Erythroblast (primary cell): ENCODE results near the gene TBCD.

Experiments
- GATA1 ChIP-seq: IDR thresholded peaks from 2 replicates; pipeline ENCODE4 v1.6.1; 2011; ENCODE audit warnings: low read depth, mild to moderate bottlenecking, control low read depth, low read length, moderate library complexity
- POLR2A ChIP-seq: IDR thresholded peaks from 2 replicates; pipeline ENCODE4 v1.6.1; 2011; ENCODE audit warnings: mild to moderate bottlenecking, low read length

DNA sequence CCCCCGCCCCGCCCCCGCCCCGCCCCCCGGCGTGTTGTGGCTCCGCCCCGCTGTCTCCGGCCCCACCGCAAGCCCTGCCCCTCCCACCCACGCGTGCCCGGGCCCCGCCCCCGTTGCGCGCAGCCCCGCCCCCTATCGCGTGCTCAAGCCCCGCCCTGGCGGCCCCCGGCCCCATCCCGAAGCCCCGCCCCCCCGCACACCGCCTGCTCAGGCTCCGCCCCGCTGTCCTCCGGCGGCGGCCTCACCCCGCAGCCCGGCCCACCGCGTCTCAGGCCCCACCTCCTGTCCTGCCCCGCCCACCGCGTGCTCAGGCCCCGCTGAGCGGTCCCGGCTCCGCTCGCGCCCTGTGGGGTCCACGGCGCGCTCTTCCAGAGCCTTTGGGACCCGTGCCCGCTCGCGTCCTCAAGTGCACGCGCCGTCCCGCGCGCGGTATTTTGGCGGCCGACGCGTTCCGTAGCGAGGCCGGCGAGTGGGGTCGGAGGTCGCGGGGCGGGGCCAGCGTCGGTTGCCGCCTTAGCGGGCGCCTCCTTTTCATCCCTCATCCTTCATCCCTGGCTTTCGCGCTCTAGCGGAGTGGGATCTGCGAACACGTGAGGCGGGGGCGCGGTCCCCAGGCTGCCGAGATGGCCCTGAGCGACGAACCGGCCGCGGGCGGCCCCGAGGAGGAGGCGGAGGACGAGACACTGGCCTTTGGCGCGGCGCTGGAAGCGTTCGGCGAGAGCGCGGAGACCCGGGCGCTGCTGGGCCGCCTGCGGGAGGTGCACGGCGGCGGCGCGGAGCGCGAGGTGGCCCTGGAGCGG lies at the start of gene TBCD:
- peak; percentile 43 for TF ChIP-seq POLR2A
- TF ChIP-seq GATA1 = no peak
